ENCODE results near the gene C17orf75.

Gene C17orf75

DNA sequence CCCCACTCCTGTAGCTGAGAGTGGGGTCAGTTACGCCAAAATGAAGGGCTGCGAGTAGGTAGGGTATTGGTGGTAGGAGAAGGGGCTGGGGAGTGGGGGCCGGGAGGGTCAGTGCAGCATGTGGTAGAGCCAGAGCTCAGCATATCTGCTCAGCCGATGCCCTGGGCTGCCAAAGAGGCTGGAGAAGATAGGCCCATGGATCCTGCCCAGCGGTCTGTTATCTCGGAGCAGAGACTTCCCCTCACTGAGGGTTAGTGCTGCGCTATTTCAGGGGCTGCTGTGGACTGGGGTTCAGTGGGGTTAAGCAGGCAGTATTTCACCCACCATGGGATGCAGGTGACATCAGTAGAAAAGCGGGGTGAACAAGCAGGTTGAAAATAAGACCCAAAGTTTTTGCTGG is 56.7 kb downstream of the C17orf75 start:
- H3K36me3 Mint-ChIP-seq (ENCODE audit: low read depth), result no peaks in the 10 kb centered on the region
- H3K4me1 Mint-ChIP-seq, result peaks cover 5% of the 10 kb centered on the region
- TF ChIP-seq, protein P1, sequence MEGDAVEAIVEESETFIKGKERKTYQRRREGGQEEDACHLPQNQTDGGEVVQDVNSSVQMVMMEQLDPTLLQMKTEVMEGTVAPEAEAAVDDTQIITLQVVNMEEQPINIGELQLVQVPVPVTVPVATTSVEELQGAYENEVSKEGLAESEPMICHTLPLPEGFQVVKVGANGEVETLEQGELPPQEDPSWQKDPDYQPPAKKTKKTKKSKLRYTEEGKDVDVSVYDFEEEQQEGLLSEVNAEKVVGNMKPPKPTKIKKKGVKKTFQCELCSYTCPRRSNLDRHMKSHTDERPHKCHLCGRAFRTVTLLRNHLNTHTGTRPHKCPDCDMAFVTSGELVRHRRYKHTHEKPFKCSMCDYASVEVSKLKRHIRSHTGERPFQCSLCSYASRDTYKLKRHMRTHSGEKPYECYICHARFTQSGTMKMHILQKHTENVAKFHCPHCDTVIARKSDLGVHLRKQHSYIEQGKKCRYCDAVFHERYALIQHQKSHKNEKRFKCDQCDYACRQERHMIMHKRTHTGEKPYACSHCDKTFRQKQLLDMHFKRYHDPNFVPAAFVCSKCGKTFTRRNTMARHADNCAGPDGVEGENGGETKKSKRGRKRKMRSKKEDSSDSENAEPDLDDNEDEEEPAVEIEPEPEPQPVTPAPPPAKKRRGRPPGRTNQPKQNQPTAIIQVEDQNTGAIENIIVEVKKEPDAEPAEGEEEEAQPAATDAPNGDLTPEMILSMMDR (IDR thresholded peaks at IDR 0.05; ENCODE audit: unreplicated experiment in 3 of 3), result no peak
- peaks cover 34% of the 10 kb centered on the region for H3K27me3 Mint-ChIP-seq (ENCODE audit: low read depth)
- no peak overlapping the region for H3K4me3 Mint-ChIP-seq
- H3K27ac Mint-ChIP-seq, result no peak overlapping the region
- H3K9me3 Mint-ChIP-seq, result no peaks in the 10 kb centered on the region

DNA sequence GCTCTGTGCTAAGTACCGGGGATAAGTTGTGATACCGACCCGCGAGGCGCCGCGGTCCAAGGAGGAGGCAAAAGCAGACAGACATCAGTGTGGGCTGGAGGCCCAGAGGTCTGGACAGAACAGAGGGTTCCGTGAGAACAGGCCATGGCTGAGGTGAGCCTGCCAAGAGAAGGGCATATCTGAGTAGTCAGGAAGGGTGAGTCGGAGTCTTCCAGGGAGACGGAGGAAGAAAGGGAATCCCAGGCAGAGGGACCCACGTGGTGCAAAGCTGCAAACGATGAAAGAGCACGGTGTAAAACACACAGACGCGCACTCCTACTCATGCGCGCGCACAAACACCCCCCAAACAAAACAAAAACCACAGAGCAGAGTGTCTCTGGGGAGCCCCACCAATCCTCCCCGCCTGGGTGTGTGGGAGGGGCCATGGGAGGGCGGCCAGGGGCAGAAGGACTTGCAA is 58.2 kb downstream of the C17orf75 start:
- peak overlapping the region in 1 of 3 experiments; percentile 13 for H3K4me3 Mint-ChIP-seq
- H3K27ac Mint-ChIP-seq, result no peak overlapping the region
- H3K27me3 Mint-ChIP-seq (ENCODE audit: low read depth), result peaks cover 29% of the 10 kb centered on the region
- TF ChIP-seq, protein P1 (IDR thresholded peaks at IDR 0.05; ENCODE audit: unreplicated experiment in 3 of 3), result no peak
- peaks cover 11% of the 10 kb centered on the region for H3K4me1 Mint-ChIP-seq
- H3K36me3 Mint-ChIP-seq (ENCODE audit: low read depth), result no peaks in the 10 kb centered on the region
- H3K9me3 Mint-ChIP-seq, result no peaks in the 10 kb centered on the region

DNA sequence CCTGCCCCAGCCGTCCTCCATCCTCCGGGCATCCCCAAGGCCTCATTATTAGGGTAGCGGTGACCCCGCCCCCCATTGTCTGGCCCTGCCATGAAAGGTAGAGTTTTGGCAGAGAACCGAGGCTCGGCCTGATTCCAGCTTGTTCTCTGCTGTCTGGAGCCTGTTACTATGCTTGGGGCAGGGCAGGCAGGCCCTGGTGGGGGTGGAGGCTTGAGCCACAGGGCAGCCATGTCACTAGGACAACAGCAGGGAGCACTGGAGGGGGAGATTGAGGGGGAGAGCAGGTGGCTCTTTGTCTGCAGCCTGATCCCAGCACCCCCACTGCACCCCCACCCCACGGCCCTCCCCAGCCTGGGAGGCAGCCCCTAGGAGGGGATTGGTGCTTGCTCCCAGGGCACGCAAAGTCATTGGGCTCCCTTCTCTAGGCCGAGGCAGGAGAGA is 60.9 kb downstream of the C17orf75 start:
- H3K4me1 Mint-ChIP-seq, result peaks cover 26% of the 10 kb centered on the region
- peaks cover 41% of the 10 kb centered on the region for H3K27me3 Mint-ChIP-seq (ENCODE audit: low read depth)
- no peaks in the 10 kb centered on the region for H3K9me3 Mint-ChIP-seq
- no peaks in the 10 kb centered on the region for H3K36me3 Mint-ChIP-seq (ENCODE audit: low read depth)
- H3K4me3 Mint-ChIP-seq, result no peak overlapping the region
- TF ChIP-seq, protein P1 (IDR thresholded peaks at IDR 0.05; ENCODE audit: unreplicated experiment in 3 of 3), result no peak
- no peak overlapping the region for H3K27ac Mint-ChIP-seq

DNA sequence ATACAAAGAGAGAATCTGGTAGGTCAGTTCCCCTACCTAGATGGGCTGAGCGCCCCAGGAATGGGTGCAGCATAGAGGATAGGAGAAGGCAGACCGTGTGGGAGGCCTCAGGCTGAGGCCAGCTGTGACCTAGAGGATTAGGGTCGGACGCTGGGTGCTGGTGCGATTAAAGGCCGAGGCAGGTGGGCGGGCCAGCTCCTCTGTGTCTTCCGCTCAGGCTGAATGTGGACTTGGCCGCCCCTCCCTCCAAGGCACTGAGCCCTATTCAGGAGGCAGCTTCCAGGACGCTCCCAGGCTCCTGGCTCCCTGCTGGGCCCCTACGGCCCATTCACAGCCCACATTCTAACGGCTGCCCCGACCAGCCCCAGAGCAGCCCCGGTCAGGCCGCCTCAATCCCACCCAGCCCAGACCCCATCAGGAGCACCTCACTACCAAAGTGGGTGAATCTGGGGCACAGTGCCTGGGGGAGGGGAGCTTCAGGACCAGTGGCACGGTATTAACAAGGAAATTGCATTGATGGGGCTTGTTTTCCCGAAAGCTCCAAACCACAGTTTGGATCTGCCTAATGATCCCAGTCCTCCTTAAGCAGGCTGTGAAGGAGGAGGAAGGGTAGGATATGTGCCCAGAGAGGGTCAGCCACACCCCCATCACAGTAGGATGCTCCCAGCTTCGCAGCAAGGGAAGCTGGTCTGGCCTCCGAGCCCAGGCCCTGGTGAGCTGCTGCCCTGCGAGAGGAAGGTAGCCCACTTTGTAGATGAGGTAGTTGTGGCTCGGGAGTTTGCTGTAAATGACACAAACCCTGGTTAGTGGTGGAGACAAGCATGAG is 61.9 kb downstream of the C17orf75 start:
- peak overlapping the region in 1 of 3 experiments; percentile 12 for H3K4me3 Mint-ChIP-seq
- TF ChIP-seq, protein P1 (IDR thresholded peaks at IDR 0.05; ENCODE audit: unreplicated experiment in 3 of 3), result no peak
- H3K27me3 Mint-ChIP-seq (ENCODE audit: low read depth), result peaks cover 46% of the 10 kb centered on the region
- no peaks in the 10 kb centered on the region for H3K36me3 Mint-ChIP-seq (ENCODE audit: low read depth)
- H3K9me3 Mint-ChIP-seq, result no peaks in the 10 kb centered on the region
- peaks cover 30% of the 10 kb centered on the region for H3K4me1 Mint-ChIP-seq
- no peak overlapping the region for H3K27ac Mint-ChIP-seq

DNA sequence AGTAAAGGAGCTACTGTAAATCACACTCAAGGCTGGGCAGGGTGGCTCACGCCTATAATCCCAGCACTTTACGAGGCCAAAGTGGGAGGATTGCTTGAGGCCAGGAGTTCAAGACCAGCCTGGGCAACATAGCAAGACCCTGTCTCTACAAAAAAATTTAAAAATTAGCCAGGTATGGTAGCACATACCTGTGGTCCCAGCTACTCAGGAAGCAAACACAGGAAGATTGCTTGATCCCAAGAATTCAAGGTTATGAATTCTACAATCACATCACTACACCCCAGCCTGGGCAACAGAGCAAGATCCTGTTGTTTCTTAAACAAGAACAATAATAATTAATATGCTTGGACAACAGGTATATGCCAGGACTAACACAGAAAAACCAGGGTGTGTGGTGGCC is 63.2 kb downstream of the C17orf75 start:
- Mint-ChIP-seq H3K4me3 (no peak overlapping the region), H3K27ac (no peak overlapping the region), H3K4me1 (peaks cover 29% of the 10 kb centered on the region), H3K9me3 (no peaks in the 10 kb centered on the region), H3K27me3 (ENCODE audit: low read depth) (peaks cover 45% of the 10 kb centered on the region), H3K36me3 (ENCODE audit: low read depth) (no peaks in the 10 kb centered on the region)
- TF ChIP-seq, protein P1 (IDR thresholded peaks at IDR 0.05; ENCODE audit: unreplicated experiment in 3 of 3), result no peak

Measured in nephron (organoid).